Neural cell (in vitro differentiated cells): Measurements from ENCODE around the gene PCDH10. TPM values are rescaled to one million over a fixed set of nuclear protein-coding genes. Genes with fewer than 3 reads are reported as not detected.

Experiments used
- H2AFZ ChIP-seq: fragments of 200-600, 300-800 bp; sonication (generic), shearing (Covaris generic); 2 replicates; pipeline ENCODE4 v1.6.0; 2014; ENCODE audit warnings: low read depth, mild to moderate bottlenecking, antibody characterized with exemption, low read length, moderate library complexity
- H3F3A ChIP-seq: fragments of 200-600 bp; shearing (Covaris generic); 2 replicates; pipeline ENCODE4 v1.6.1; 2016; ENCODE audit warnings: mild to moderate bottlenecking, moderate library complexity, mixed read lengths, antibody characterized with exemption, low read length; ENCODE audit not compliant: insufficient read depth, poor library complexity, severe bottlenecking
- H3K27ac ChIP-seq: fragments of 200-600, 300-800 bp; sonication (generic), shearing (Covaris generic); 2 replicates; pipeline ENCODE4 v1.5.1; 2014; ENCODE audit warnings: mild to moderate bottlenecking, low read length, moderate library complexity
- H3K27me3 ChIP-seq: fragments of 300-800, 200-600 bp; sonication (generic), shearing (Covaris generic); 2 replicates; pipeline ENCODE4 v1.6.0; 2014; ENCODE audit warnings: mild to moderate bottlenecking, low read depth, low read length, moderate library complexity; ENCODE audit not compliant: insufficient read depth
- H3K36me3 ChIP-seq: fragments of 300-800, 200-600 bp; sonication (generic), shearing (Covaris generic); 2 replicates; pipeline ENCODE4 v1.5.1; 2014; ENCODE audit warnings: mild to moderate bottlenecking, antibody characterized with exemption, low read length, moderate library complexity; ENCODE audit not compliant: insufficient read depth
- H3K4me2 ChIP-seq: fragments of 300-800, 200-600 bp; sonication (generic), shearing (Covaris generic); 2 replicates; pipeline ENCODE4 v1.6.0; 2014; ENCODE audit warnings: mild to moderate bottlenecking, low read length
- H3K4me3 ChIP-seq: fragments of 300-800, 200-600 bp; sonication (generic), shearing (Covaris generic); 2 replicates; pipeline ENCODE4 v1.5.1; 2014; ENCODE audit warnings: mild to moderate bottlenecking, low read length, moderate library complexity
- H3K79me2 ChIP-seq: fragments of 200-600 bp; shearing (Covaris generic); replicated peaks from 2 replicates; pipeline ENCODE4 v1.6.0; 2014; ENCODE audit warnings: mild to moderate bottlenecking, low read length, moderate library complexity; ENCODE audit not compliant: insufficient read depth
- H3K9ac ChIP-seq: fragments of 300-800, 200-600 bp; sonication (generic), shearing (Covaris generic); 2 replicates; pipeline ENCODE4 v1.6.1; 2016; ENCODE audit warnings: mild to moderate bottlenecking, low read length, mixed read lengths
- H3K9me2 ChIP-seq: fragments of 200-600 bp; shearing (Covaris generic); 2 replicates; pipeline ENCODE4 v1.6.1; 2016; ENCODE audit warnings: mild to moderate bottlenecking, low read length, mixed read lengths; ENCODE audit not compliant: insufficient read depth
- H3K9me3 ChIP-seq: fragments of 200-600, 300-800 bp; sonication (generic), shearing (Covaris generic); 2 replicates; pipeline ENCODE4 v1.6.1; 2016; ENCODE audit warnings: mild to moderate bottlenecking, mixed run types, low read length, moderate library complexity, mixed read lengths
- H4K20me1 ChIP-seq: fragments of 200-600 bp; shearing (Covaris generic); 2 replicates; pipeline ENCODE4 v1.6.1; 2016; ENCODE audit warnings: mild to moderate bottlenecking, mixed run types; ENCODE audit not compliant: insufficient read depth
- EP300 ChIP-seq: fragments of 450-650 bp; conservative IDR thresholded peaks from 2 replicates; pipeline ENCODE4 v1.6.1; 2014; ENCODE audit warnings: antibody characterized with exemption, mild to moderate bottlenecking, moderate library complexity; ENCODE audit not compliant: poor library complexity, severe bottlenecking
- EZH2 ChIP-seq: fragments of 200-600, 300-800 bp; shearing (Covaris generic), sonication (generic); IDR thresholded peaks from 2 replicates; pipeline ENCODE4 v1.6.1; 2014; ENCODE audit warnings: antibody characterized with exemption, low read length, borderline replicate concordance, mild to moderate bottlenecking; ENCODE audit not compliant: insufficient read depth, poor library complexity, severe bottlenecking
- MXI1 ChIP-seq: fragments of 450-650 bp; conservative IDR thresholded peaks from 2 replicates; pipeline ENCODE4 v1.6.1; 2014; ENCODE audit warnings: antibody characterized with exemption, mild to moderate bottlenecking; ENCODE audit not compliant: poor library complexity, severe bottlenecking
- POLR2AphosphoS5 ChIP-seq: IDR thresholded peaks from 2 replicates; pipeline ENCODE4 v1.6.1; 2012
- RAD21 ChIP-seq: fragments of 450-650 bp; conservative IDR thresholded peaks from 2 replicates; pipeline ENCODE4 v1.6.1; 2014; ENCODE audit warnings: antibody characterized with exemption, mild to moderate bottlenecking, moderate library complexity
- TAF1 ChIP-seq: IDR thresholded peaks from 2 replicates; pipeline ENCODE4 v1.6.1; 2012; ENCODE audit warnings: low read depth
- polyA plus RNA-seq: library from polyadenylated mRNA; depleted of rRNA; stranded (reverse); fragments of >200 nt; gene quantifications from 2 replicates; pipeline ENCODE4 v1.2.3, GENCODE V29; 2014
- TF ChIP-seq, protein P1 (sequence below): IDR thresholded peaks from 2 replicates; pipeline ENCODE4 v1.6.1; 2012; ENCODE audit warnings: borderline replicate concordance

PCDH10 gene
- polyA plus RNA-seq, 1 donor from 2014 or later = 37.0 TPM

DNA sequence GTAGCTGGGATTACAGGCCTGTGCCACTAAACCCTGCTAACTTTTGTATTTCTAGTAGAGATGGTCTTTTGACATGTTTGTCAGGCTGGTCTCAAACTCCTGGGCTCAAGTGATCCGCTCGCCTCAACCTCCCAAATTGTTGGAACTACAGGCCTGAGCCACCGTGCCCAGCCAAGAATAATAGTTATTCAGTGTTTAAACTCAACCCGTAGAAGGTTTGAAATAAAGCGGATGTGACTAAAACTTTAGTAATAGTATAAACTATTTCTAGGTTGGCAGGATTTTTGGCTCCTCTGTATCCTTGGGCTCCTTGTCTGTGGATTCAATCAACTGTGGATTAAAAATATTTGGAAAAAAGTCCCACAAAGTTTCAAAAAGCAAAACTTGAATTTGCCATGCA is 37.8 kb downstream of the PCDH10 start:
- no peaks in the 10 kb centered on the region for H4K20me1 ChIP-seq
- no peak overlapping the region for H3K4me3 ChIP-seq
- no peak overlapping the region for H3K27ac ChIP-seq
- no peaks in the 10 kb centered on the region for H3K9me2 ChIP-seq
- TF ChIP-seq, protein P1, sequence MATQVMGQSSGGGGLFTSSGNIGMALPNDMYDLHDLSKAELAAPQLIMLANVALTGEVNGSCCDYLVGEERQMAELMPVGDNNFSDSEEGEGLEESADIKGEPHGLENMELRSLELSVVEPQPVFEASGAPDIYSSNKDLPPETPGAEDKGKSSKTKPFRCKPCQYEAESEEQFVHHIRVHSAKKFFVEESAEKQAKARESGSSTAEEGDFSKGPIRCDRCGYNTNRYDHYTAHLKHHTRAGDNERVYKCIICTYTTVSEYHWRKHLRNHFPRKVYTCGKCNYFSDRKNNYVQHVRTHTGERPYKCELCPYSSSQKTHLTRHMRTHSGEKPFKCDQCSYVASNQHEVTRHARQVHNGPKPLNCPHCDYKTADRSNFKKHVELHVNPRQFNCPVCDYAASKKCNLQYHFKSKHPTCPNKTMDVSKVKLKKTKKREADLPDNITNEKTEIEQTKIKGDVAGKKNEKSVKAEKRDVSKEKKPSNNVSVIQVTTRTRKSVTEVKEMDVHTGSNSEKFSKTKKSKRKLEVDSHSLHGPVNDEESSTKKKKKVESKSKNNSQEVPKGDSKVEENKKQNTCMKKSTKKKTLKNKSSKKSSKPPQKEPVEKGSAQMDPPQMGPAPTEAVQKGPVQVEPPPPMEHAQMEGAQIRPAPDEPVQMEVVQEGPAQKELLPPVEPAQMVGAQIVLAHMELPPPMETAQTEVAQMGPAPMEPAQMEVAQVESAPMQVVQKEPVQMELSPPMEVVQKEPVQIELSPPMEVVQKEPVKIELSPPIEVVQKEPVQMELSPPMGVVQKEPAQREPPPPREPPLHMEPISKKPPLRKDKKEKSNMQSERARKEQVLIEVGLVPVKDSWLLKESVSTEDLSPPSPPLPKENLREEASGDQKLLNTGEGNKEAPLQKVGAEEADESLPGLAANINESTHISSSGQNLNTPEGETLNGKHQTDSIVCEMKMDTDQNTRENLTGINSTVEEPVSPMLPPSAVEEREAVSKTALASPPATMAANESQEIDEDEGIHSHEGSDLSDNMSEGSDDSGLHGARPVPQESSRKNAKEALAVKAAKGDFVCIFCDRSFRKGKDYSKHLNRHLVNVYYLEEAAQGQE = no peak
- TF ChIP-seq EZH2 (no peak), TAF1 (no peak), POLR2AphosphoS5 (no peak), RAD21 (no peak), EP300 (no peak), MXI1 (no peak)
- no peak overlapping the region for H3K9ac ChIP-seq
- H2AFZ ChIP-seq = no peak overlapping the region
- H3F3A ChIP-seq = no peaks in the 10 kb centered on the region
- no peaks in the 10 kb centered on the region for H3K27me3 ChIP-seq
- no peaks in the 10 kb centered on the region for H3K36me3 ChIP-seq
- no peaks in the 10 kb centered on the region for H3K79me2 ChIP-seq
- H3K9me3 ChIP-seq = no peaks in the 10 kb centered on the region
- H3K4me2 ChIP-seq = no peak overlapping the region

DNA sequence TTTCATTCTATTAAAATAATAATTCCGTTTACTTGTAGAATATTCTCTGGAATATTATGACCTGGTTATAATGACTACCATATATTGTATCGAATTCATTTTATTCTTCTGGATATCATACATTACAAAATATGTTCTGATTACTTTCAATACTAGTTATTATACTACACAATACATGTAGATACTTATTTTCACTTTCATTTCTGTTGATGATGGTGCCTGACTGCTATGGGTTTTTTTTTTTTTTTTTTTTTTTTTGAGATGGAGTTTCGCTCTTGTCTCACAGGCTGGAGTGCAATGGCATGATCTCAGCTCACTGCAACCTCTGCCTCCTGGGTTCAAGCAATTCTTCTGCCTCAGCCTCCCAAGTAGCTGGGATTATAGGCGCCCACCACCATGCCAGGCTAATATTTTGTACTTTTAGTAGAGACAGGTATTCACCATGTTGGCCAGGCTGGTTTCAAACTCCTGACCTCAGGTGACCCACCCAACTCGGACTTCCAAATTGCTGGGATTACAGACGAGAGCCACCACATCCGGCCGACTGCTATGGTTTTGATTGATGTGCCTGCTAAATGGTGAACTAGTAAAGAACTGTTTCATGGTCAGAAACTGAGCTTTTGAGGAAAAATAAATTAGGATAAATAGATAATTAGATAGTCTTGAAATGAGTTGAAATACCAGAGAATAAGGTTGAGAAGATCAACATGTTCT is 39.5 kb downstream of the PCDH10 start:
- Histone ChIP-seq H3K4me2 (no peak overlapping the region), H2AFZ (no peak overlapping the region), H3K4me3 (no peak overlapping the region), H3K36me3 (no peaks in the 10 kb centered on the region), H3K9me2 (no peaks in the 10 kb centered on the region), H3K9ac (no peak overlapping the region), H3K27ac (no peak overlapping the region), H3K79me2 (no peaks in the 10 kb centered on the region), H3K27me3 (no peaks in the 10 kb centered on the region), H3K9me3 (no peaks in the 10 kb centered on the region), H4K20me1 (no peaks in the 10 kb centered on the region), H3F3A (no peaks in the 10 kb centered on the region)
- TF ChIP-seq RAD21 (no peak), TAF1 (no peak)

DNA sequence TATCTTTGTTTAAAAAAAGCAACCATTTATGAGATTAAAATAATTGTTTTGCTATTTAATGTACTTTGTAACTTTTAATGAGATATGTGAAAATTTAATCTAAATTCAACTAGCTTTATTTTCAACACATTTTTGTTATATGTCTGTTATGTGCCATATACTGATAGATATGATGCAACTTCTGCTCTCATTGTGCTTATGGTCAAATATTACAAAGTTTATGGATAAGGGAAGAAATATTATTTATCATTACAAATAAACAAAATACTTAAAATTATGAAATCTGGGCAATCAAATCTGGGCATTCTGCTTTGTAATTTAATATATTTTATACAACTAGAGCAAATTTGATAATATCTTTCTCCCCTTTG is 40.0 kb downstream of the PCDH10 start:
- Histone ChIP-seq H3K9me3 (no peaks in the 10 kb centered on the region), H3K9ac (no peak overlapping the region), H3K27ac (no peak overlapping the region), H3K9me2 (no peaks in the 10 kb centered on the region), H3K36me3 (no peaks in the 10 kb centered on the region), H3K27me3 (no peaks in the 10 kb centered on the region), H3K4me3 (no peak overlapping the region), H4K20me1 (no peaks in the 10 kb centered on the region), H2AFZ (no peak overlapping the region), H3F3A (no peaks in the 10 kb centered on the region), H3K4me2 (no peak overlapping the region), H3K79me2 (no peaks in the 10 kb centered on the region)
- TF ChIP-seq POLR2AphosphoS5 = no peak
